PFSK-1 (cell line): ENCODE data around the gene SREK1.

Experiments
- FOXP2 ChIP-seq: optimal IDR thresholded peaks from 2 replicates; pipeline ENCODE3; 2011; ENCODE audit warnings: borderline replicate concordance, control low read depth, inconsistent platforms; ENCODE audit not compliant: insufficient read depth; ENCODE audit errors: extremely low read length, extremely low read depth
- POLR2AphosphoS5 ChIP-seq: IDR thresholded peaks from 2 replicates; pipeline ENCODE4 v1.6.1; 2012; ENCODE audit warnings: low read depth, mild to moderate bottlenecking, control low read depth, low read length, moderate library complexity
- REST ChIP-seq, 2 experiments: IDR thresholded peaks; 2 replicates each; pipeline versions ENCODE4 v1.6.1 to v1.8.0; 2011 to 2012; ENCODE audit warnings: low read depth in 2 of 2, low read length in 2 of 2, control low read depth in 1 of 2, inconsistent platforms in 1 of 2, mild to moderate bottlenecking in 1 of 2, moderate library complexity in 1 of 2; ENCODE audit not compliant: insufficient read depth in 1 of 2
- SIN3A ChIP-seq: IDR thresholded peaks from 2 replicates; pipeline ENCODE4 v1.6.1; 2012; ENCODE audit warnings: mild to moderate bottlenecking, low read length, moderate library complexity, borderline replicate concordance; ENCODE audit not compliant: insufficient read depth
- TAF1 ChIP-seq: IDR thresholded peaks from 2 replicates; pipeline ENCODE4 v1.6.1; 2012; ENCODE audit warnings: low read length, control low read depth, borderline replicate concordance; ENCODE audit not compliant: insufficient read depth

Gene SREK1

GRCh38 chr5:66145737-66146136, 1.6 kb downstream of the SREK1 start:
- TF ChIP-seq POLR2AphosphoS5 (no peak), REST (IDR thresholded peaks at IDR 0.05; ENCODE audit: insufficient read depth in 1 of 2, low read depth in 2 of 2, low read length in 2 of 2) (no peak), FOXP2 (no peak), TAF1 (no peak), SIN3A (no peak)

GRCh38 chr5:66149950-66150349, 5.8 kb downstream of the SREK1 start:
- TF ChIP-seq SIN3A (no peak), FOXP2 (no peak), POLR2AphosphoS5 (no peak), REST (IDR thresholded peaks at IDR 0.05; ENCODE audit: insufficient read depth in 1 of 2, low read depth in 2 of 2, low read length in 2 of 2) (no peak), TAF1 (no peak)

GRCh38 chr5:66151030-66151429, 6.9 kb downstream of the SREK1 start:
- TF ChIP-seq SIN3A (no peak), TAF1 (no peak), REST (IDR thresholded peaks at IDR 0.05; ENCODE audit: insufficient read depth in 1 of 2, low read depth in 2 of 2, low read length in 2 of 2) (no peak), POLR2AphosphoS5 (no peak), FOXP2 (no peak)

- TF ChIP-seq TAF1 (no peak), REST (IDR thresholded peaks at IDR 0.05; ENCODE audit: insufficient read depth in 1 of 2, low read depth in 2 of 2, low read length in 2 of 2) (no peak), POLR2AphosphoS5 (no peak), FOXP2 (no peak), SIN3A (no peak)
Observed at GRCh38 chr5:66151491-66151890, 7.4 kb downstream of the SREK1 start.

GRCh38 chr5:66157046-66157445, 12.9 kb downstream of the SREK1 start:
- no peak for TF ChIP-seq POLR2AphosphoS5
- TF ChIP-seq SIN3A: no peak
- TF ChIP-seq TAF1: no peak
- no peak for TF ChIP-seq REST (IDR thresholded peaks at IDR 0.05; ENCODE audit: insufficient read depth in 1 of 2, low read depth in 2 of 2, low read length in 2 of 2)
- TF ChIP-seq FOXP2: no peak
